Measurements from ENCODE around the gene STK10.

DNA sequence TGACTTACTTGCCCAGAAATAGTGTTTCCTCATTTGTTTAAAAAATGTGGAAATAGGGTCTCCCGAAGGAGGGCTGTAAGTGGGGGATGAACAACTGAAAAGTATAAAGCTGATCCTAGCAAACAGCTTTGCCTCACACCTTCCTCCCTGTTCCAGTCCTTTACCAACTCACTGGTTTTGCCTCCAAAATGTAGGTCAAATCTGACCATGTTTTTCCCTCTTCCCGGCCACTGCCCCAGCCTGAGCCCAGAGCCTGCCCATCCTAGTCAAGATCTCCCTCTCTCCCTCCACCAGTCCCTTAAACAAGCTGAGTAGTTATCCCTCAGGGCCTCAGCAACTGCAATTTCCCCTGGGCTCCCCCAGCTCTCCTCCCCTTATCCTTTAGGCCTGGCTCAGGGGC lies 99.2 kb downstream of the STK10 start:
- TF ChIP-seq, protein P1, sequence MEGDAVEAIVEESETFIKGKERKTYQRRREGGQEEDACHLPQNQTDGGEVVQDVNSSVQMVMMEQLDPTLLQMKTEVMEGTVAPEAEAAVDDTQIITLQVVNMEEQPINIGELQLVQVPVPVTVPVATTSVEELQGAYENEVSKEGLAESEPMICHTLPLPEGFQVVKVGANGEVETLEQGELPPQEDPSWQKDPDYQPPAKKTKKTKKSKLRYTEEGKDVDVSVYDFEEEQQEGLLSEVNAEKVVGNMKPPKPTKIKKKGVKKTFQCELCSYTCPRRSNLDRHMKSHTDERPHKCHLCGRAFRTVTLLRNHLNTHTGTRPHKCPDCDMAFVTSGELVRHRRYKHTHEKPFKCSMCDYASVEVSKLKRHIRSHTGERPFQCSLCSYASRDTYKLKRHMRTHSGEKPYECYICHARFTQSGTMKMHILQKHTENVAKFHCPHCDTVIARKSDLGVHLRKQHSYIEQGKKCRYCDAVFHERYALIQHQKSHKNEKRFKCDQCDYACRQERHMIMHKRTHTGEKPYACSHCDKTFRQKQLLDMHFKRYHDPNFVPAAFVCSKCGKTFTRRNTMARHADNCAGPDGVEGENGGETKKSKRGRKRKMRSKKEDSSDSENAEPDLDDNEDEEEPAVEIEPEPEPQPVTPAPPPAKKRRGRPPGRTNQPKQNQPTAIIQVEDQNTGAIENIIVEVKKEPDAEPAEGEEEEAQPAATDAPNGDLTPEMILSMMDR (IDR thresholded peaks at IDR 0.05; ENCODE audit: control extremely low read depth in 1 of 3, insufficient read depth in 1 of 3, low read depth in 1 of 3, low read length in 3 of 3), result no peak
- TF ChIP-seq POLR2A (IDR thresholded peaks at IDR 0.05; ENCODE audit: control extremely low read depth in 1 of 2, low read depth in 2 of 2, low read length in 2 of 2) (no peak), JUN (IDR thresholded peaks at IDR 0.05; ENCODE audit: low read depth, low read length) (no peak), SIN3A (conservative IDR thresholded peaks at IDR 0.05 in 1 of 2, IDR thresholded peaks at IDR 0.05 in 1 of 2; ENCODE audit: low read depth in 1 of 2, low read length in 2 of 2) (no peak), SP2 (IDR thresholded peaks at IDR 0.05; ENCODE audit: low read length) (no peak), CHD2 (IDR thresholded peaks at IDR 0.05; ENCODE audit: low read length) (no peak), HDAC2 (IDR thresholded peaks at IDR 0.05; ENCODE audit: borderline replicate concordance in 1 of 2, low read depth in 2 of 2, low read length in 2 of 2) (no peak), POLR2AphosphoS5 (IDR thresholded peaks at IDR 0.05; ENCODE audit: low read depth, low read length) (no peak), CEBPB (IDR thresholded peaks at IDR 0.05; ENCODE audit: low read depth, low read length) (no peak), EP300 (IDR thresholded peaks at IDR 0.05; ENCODE audit: borderline replicate concordance in 1 of 2, low read depth in 2 of 2, low read length in 2 of 2) (no peak), ASH2L (IDR thresholded peaks at IDR 0.05; ENCODE audit: low read length) (no peak), JUND (IDR thresholded peaks at IDR 0.05; ENCODE audit: low read length) (no peak), RBBP5 (IDR thresholded peaks at IDR 0.05; ENCODE audit: borderline replicate concordance, low read depth, low read length) (no peak)

Measured in H1 (cell line).